Adipocyte (in vitro differentiated cells): ENCODE measurements around the gene TRIM72.

Experiments
- DNase-seq: peaks from one replicate; pipeline ENCODE4 v3.0.0-alpha.2; 2015; ENCODE audit warnings: low read depth
- H3K27me3 ChIP-seq: replicated peaks from 2 replicates; pipeline ENCODE4 v1.7.0; 2013; ENCODE audit warnings: mild to moderate bottlenecking, low read length, moderate library complexity; ENCODE audit not compliant: control insufficient read depth, insufficient read depth
- H3K36me3 ChIP-seq: 2 replicates; pipeline ENCODE4 v1.7.0; 2013; ENCODE audit warnings: low read length, mild to moderate bottlenecking, moderate library complexity; ENCODE audit not compliant: control insufficient read depth, insufficient read depth, severe bottlenecking
- H3K4me1 ChIP-seq: 2 replicates; pipeline ENCODE4 v1.7.0; 2013; ENCODE audit warnings: mild to moderate bottlenecking, low read length, moderate library complexity; ENCODE audit not compliant: control insufficient read depth, insufficient read depth
- H3K4me3 ChIP-seq: 2 replicates; pipeline ENCODE4 v1.7.0; 2013; ENCODE audit warnings: mild to moderate bottlenecking, low read length, moderate library complexity
- H3K9ac ChIP-seq: 2 replicates; pipeline ENCODE4 v1.7.0; 2013; ENCODE audit warnings: mild to moderate bottlenecking, low read length, moderate library complexity
- H3K9me3 ChIP-seq: 2 replicates; pipeline ENCODE4 v1.7.0; 2013; ENCODE audit warnings: mild to moderate bottlenecking, low read length, moderate library complexity; ENCODE audit not compliant: control insufficient read depth

TRIM72 gene

DNA sequence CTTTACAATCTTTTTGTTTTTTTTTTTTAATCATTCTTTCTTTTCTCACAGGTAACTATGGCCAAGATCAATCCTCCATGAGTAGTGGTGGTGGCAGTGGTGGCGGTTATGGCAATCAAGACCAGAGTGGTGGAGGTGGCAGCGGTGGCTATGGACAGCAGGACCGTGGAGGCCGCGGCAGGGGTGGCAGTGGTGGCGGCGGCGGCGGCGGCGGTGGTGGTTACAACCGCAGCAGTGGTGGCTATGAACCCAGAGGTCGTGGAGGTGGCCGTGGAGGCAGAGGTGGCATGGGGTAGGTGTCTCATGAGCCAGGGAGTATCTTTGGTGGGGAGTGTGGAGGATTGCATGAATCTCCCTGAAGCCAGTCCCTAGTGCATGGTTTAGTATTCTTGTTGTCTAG is 29.0 kb upstream of the TRIM72 start:
- Histone ChIP-seq H3K4me3 (no peak overlapping the region), H3K9ac (no peak overlapping the region), H3K4me1 (peaks cover 28% of the 10 kb centered on the region), H3K27me3 (no peaks in the 10 kb centered on the region), H3K9me3 (no peaks in the 10 kb centered on the region), H3K36me3 (peaks cover 76% of the 10 kb centered on the region)
- DNase-seq = no peak

DNA sequence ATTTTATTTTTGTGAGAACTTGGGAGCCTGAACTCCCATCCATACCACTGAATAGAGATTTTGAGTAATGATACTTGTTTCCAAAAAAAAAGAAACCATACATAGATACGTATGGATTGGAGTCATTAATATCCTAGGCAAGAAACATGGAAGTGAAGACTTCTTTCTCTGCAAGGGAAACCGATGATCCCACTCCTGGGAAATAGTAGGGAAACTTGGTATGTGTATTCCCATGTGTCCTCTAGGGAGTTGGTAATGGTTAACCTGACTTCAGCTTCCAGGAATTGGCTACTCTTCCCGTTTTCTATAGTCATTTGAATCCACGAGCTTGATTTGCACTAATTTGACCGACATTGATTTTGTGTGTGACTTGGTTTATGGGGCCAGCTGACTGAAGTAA is 28.6 kb upstream of the TRIM72 start:
- no peak for DNase-seq
- Histone ChIP-seq H3K36me3 (peaks cover 81% of the 10 kb centered on the region), H3K4me3 (no peak overlapping the region)

DNA sequence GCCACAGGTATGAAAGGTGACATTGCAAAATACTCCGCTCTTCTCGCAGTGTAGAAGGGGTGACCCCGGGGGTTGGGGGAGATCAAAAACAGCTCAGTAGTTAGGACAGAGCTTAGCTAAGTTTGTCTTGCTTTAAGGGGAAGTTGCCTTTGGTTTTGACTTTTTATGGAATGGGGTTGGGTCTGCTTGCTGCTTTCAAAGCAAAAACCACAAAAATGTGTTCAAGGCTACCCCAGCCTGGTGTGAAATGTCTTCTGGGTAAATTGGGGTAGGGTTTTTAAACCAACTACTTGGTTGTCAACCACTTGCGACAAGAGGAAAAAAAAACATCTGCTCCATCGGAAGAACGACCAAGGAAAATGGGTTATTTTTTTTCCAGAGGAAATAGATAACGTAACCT is 27.7 kb upstream of the TRIM72 start:
- DNase-seq = no peak
- no peak overlapping the region for H3K4me3 ChIP-seq

More for the DNA sequence above, 28.6 kb upstream of the TRIM72 start:
- Histone ChIP-seq H3K4me1 (peaks cover 28% of the 10 kb centered on the region), H3K9me3 (no peaks in the 10 kb centered on the region), H3K27me3 (no peaks in the 10 kb centered on the region), H3K9ac (no peak overlapping the region)

DNA sequence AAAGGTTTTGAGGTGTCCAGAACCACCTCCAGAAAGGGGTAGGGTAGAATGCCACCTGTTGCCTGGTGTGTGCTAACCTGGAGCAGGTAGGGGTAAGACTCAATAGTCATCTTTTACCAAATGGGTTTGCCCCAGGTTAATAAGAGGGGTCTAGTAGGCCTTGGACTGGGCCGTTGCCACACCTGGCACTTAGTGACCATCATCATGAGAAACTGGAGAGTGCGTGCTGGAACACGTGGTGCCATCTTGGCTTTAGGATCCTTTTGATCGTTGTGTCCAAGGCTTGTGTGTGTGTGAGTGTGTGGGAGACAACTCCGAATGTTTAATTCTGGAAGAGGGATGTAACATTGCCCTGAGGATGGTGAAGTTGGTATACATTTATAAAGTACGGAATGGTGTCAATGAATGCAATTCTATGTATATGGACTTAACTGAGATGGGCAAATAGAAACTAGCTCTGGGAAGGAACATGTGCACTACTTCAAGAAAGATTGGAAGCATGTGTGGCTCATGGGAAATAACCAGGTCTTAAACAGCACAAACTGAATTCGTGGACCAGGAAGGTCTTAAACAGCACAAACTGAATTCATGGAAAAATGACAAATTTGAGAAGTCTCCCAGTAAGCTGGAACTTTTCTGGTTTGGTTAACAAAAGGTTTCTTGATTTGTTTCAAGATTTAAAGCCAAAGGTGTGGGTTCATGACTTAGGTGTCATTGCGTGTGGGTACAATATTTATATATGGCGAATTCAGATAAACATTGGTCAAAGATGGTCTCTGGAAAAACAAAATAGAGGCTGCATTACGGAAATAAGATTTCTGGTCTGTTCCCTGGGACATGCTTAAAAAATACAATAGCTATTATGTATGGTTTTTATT is 26.8 kb upstream of the TRIM72 start:
- no peak for DNase-seq
- H3K4me3 ChIP-seq = no peak overlapping the region
- no peaks in the 10 kb centered on the region for H3K9me3 ChIP-seq
- H3K4me1 ChIP-seq = peaks cover 20% of the 10 kb centered on the region
- no peak overlapping the region for H3K9ac ChIP-seq
- peaks cover 99% of the 10 kb centered on the region for H3K36me3 ChIP-seq
- no peaks in the 10 kb centered on the region for H3K27me3 ChIP-seq

More for the DNA sequence above, 27.7 kb upstream of the TRIM72 start:
- peaks cover 89% of the 10 kb centered on the region for H3K36me3 ChIP-seq
- no peaks in the 10 kb centered on the region for H3K9me3 ChIP-seq
- H3K27me3 ChIP-seq = no peaks in the 10 kb centered on the region
- no peak overlapping the region for H3K9ac ChIP-seq
- peaks cover 28% of the 10 kb centered on the region for H3K4me1 ChIP-seq

DNA sequence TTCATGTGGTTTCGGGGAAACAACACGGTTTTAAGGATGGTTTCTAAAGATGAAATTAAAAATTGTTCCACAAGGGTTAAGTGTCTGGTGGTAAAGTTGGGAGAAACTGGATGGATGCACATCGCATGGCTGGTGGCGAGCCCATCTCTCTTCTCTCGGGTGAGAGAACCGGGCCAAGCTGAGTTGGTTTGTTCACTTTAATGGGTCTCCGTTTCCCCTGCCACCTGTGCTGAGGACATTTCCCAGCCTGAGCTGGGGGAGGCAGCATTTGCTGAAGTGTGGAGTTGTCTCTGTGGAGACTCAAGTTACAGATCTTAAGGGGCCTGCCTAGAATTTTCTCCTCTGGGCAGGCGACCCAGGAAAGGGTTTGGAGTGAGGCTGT is 26.1 kb upstream of the TRIM72 start:
- Histone ChIP-seq H3K4me3 (no peak overlapping the region), H3K36me3 (peaks cover 100% of the 10 kb centered on the region), H3K9me3 (no peaks in the 10 kb centered on the region), H3K4me1 (peaks cover 14% of the 10 kb centered on the region), H3K27me3 (no peaks in the 10 kb centered on the region), H3K9ac (no peak overlapping the region)
- no peak for DNase-seq

DNA sequence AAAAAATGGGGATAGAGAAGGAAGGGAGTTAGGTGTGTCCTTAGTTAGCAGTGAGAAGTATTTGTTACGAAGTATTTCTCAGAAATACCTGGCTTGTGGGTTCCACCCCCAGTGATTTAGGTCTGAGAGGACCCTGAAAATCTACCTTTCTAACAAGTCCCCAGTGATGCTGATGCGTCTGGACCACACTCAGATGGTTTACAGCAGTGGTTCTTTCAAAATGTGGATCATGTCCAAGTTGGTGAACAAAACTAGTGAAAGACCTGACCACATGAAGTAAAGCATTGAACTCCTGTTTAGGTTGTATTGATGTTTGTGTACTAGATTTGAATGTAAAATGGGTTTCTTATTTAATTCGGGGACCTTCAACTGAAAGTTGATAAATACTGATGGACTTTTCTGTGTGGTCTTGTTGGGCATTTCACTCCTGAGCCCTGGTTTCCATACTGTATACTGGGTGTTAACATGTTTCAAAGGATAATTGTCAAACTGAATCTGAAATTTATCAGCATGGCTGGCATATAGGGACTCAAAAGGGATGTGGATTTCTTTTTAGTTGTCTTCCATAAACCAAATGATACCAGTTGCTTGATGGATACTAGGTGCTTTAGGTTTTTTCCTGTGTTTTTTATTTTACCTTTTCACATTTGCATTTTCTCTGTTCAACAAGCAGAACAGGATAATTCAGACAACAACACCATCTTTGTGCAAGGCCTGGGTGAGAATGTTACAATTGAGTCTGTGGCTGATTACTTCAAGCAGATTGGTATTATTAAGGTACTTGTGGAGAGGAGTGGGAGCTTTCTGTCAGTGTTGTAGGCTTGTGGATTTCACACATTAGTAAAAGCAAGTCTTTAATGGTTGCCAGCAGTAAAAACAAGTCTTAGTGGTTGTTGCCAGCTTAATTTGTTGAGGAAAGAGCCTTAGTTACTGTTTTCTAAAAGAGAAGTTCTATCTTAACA is 25.2 kb upstream of the TRIM72 start:
- H3K9ac ChIP-seq = no peak overlapping the region
- no peak for DNase-seq
- no peaks in the 10 kb centered on the region for H3K9me3 ChIP-seq
- peaks cover 4% of the 10 kb centered on the region for H3K4me1 ChIP-seq
- H3K27me3 ChIP-seq = no peaks in the 10 kb centered on the region
- H3K36me3 ChIP-seq = peaks cover 100% of the 10 kb centered on the region
- H3K4me3 ChIP-seq = no peak overlapping the region

DNA sequence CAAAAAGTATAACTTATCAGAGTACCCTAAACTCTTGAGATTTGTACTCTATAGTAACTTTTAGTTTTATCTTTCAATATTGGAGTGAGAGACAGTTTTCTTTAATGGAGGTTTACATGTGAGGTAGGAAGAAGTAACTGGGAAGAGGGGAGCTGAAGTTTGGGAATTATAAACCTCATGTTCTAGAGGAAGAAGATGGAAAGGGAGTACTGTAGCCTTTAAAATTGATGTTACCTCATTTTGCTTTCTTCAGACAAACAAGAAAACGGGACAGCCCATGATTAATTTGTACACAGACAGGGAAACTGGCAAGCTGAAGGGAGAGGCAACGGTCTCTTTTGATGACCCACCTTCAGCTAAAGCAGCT is 24.5 kb upstream of the TRIM72 start:
- Histone ChIP-seq H3K4me1 (no peaks in the 10 kb centered on the region), H3K9me3 (no peaks in the 10 kb centered on the region), H3K36me3 (peaks cover 100% of the 10 kb centered on the region)

DNA sequence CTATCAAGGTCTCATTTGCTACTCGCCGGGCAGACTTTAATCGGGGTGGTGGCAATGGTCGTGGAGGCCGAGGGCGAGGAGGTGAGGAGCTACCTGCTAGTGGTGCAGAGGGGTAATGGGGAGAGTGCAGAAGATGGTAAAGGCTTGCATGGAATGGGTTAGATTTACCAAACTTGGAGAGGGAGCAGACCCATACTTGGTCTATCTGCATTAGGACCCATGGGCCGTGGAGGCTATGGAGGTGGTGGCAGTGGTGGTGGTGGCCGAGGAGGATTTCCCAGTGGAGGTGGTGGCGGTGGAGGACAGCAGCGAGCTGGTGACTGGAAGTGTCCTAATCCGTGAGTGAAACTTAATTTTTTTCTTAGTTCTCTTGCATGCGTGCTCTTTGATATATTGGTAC is 23.9 kb upstream of the TRIM72 start:
- DNase-seq = no peak
- Histone ChIP-seq H3K4me1 (no peaks in the 10 kb centered on the region), H3K4me3 (no peak overlapping the region), H3K9ac (no peak overlapping the region), H3K9me3 (no peaks in the 10 kb centered on the region), H3K27me3 (no peaks in the 10 kb centered on the region), H3K36me3 (peaks cover 100% of the 10 kb centered on the region)

More for the DNA sequence above, 24.5 kb upstream of the TRIM72 start:
- H3K27me3 ChIP-seq = no peaks in the 10 kb centered on the region
- DNase-seq = no peak
- H3K4me3 ChIP-seq = no peak overlapping the region
- no peak overlapping the region for H3K9ac ChIP-seq

DNA sequence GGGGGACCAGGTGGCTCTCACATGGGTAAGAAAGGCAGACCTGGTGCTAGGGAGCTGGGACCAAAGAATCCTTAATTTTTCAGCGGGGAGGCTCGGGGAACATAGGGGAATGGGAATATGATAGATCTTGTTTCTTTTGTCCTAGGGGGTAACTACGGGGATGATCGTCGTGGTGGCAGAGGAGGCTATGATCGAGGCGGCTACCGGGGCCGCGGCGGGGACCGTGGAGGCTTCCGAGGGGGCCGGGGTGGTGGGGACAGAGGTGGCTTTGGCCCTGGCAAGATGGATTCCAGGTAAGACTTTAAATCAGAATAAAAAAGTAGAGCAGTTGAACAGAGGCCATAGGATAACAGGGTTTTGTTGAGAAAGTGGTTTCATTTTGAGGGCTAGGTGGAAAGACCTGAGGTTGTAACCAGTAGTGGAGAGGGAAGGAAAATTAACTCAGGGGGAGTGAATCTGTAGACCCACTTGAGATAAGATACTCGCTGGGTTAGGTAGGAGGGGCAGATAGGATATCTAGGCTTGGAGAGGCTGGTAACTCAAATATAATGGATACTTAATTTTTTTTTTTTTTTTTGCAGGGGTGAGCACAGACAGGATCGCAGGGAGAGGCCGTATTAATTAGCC is 23.0 kb upstream of the TRIM72 start:
- H3K27me3 ChIP-seq = no peaks in the 10 kb centered on the region
- H3K9me3 ChIP-seq = no peaks in the 10 kb centered on the region
- H3K4me3 ChIP-seq = no peak overlapping the region
- H3K4me1 ChIP-seq = no peaks in the 10 kb centered on the region
- peaks cover 100% of the 10 kb centered on the region for H3K36me3 ChIP-seq
- H3K9ac ChIP-seq = no peak overlapping the region
- no peak for DNase-seq

DNA sequence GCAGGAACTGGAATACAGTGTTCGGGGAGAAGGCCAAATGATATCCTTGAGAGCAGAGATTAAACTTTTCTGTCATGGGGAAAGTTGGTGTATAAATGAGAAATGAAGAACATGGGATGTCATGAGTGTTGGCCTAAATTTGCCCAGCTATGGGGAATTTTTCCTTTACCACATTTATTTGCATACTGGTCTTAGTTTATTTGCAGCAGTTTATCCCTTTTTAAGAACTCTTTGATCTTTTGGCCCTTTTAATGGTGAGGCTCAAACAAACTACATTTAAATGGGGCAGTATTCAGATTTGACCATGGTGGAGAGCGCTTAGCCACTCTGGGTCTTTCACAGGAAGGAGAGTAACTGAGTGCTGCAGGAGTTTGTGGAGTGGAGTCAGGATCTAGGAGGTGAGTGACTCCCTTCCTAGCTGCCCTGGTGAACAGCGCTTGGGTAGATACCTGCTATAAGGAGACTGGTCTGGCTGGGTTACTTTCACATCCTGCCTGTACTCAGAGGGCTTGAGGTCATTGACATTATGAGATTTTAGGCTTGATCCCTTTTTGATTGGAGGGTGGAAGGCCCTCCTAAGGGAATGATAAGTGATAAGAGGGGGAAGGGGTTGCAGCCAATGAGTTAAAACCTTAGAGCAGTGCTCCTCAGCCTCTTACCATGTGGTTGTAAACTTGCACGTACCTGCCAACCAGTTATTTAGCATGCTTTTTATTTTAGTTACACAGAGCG is 22.1 kb upstream of the TRIM72 start:
- Histone ChIP-seq H3K9ac (no peak overlapping the region), H3K4me1 (no peaks in the 10 kb centered on the region), H3K36me3 (peaks cover 100% of the 10 kb centered on the region), H3K9me3 (no peaks in the 10 kb centered on the region), H3K4me3 (no peak overlapping the region), H3K27me3 (no peaks in the 10 kb centered on the region)
- no peak for DNase-seq
